Hepatocyte (in vitro differentiated cells): Measurements from ENCODE around the gene RGPD8. TPM values are rescaled to one million over a fixed set of nuclear protein-coding genes. Genes with fewer than 3 reads are reported as not detected.
"Not testable (repeated sequence)": the region's sequence is repeated elsewhere in the genome, so short reads cannot be mapped to it uniquely, and the experiment has no call there.

Experiments used
- DNase-seq: peaks from one replicate; pipeline ENCODE4 v3.0.0-alpha.2; 2016; ENCODE audit warnings: low spot score
- H2AFZ ChIP-seq: fragments of 200-600 bp; sonication (generic); 2 replicates; pipeline ENCODE4 v1.6.0; 2016; ENCODE audit warnings: antibody characterized with exemption, mild to moderate bottlenecking
- H3K27ac ChIP-seq: fragments of 200-600 bp; sonication (generic); 2 replicates; pipeline ENCODE4 v1.5.1; 2016; ENCODE audit warnings: mild to moderate bottlenecking
- H3K27me3 ChIP-seq: fragments of 200-600 bp; sonication (generic); 2 replicates; pipeline ENCODE4 v1.6.1; 2016
- H3K36me3 ChIP-seq: fragments of 200-600 bp; sonication (generic); replicated peaks from 2 replicates; pipeline ENCODE4 v1.5.1; 2016; ENCODE audit warnings: low read depth; ENCODE audit not compliant: insufficient read depth
- H3K4me1 ChIP-seq: fragments of 200-600 bp; sonication (generic); 2 replicates; pipeline ENCODE4 v1.5.1; 2016; ENCODE audit warnings: mild to moderate bottlenecking, moderate library complexity; ENCODE audit not compliant: insufficient read depth
- H3K4me2 ChIP-seq: fragments of 200-600 bp; sonication (generic); 2 replicates; pipeline ENCODE4 v1.6.0; 2016
- H3K4me3 ChIP-seq: fragments of 200-600 bp; sonication (generic); 2 replicates; pipeline ENCODE4 v1.5.1; 2016; ENCODE audit warnings: mild to moderate bottlenecking
- H3K79me2 ChIP-seq: fragments of 200-600 bp; sonication (generic); 2 replicates; pipeline ENCODE4 v1.6.0; 2017; ENCODE audit warnings: mild to moderate bottlenecking
- H3K9me2 ChIP-seq: fragments of 200-600 bp; sonication (generic); replicated peaks from 2 replicates; pipeline ENCODE4 v1.6.0; 2017; ENCODE audit warnings: mild to moderate bottlenecking; ENCODE audit not compliant: insufficient read depth
- H3K9me3 ChIP-seq: fragments of 200-600 bp; sonication (generic); 2 replicates; pipeline ENCODE4 v1.5.1; 2016; ENCODE audit warnings: low read depth, mild to moderate bottlenecking
- H4K20me1 ChIP-seq: fragments of 200-600 bp; sonication (generic); 2 replicates; pipeline ENCODE4 v1.6.0; 2016; ENCODE audit warnings: mild to moderate bottlenecking; ENCODE audit not compliant: insufficient read depth, poor library complexity, severe bottlenecking
- EZH2phosphoT487 ChIP-seq: fragments of 200-600 bp; sonication (generic); IDR thresholded peaks from one replicate; pipeline ENCODE4 v1.6.1; 2018; ENCODE audit warnings: antibody characterized with exemption, mild to moderate bottlenecking, low read depth, moderate library complexity; ENCODE audit not compliant: unreplicated experiment, severe bottlenecking
- WGBS: methylation state at CpG from one replicate; pipeline ENCODE4 v1.1.6; 2016; ENCODE audit warnings: low lambda C conversion rate; ENCODE audit errors: missing lambda C conversion rate; 5-methylcytosine and 5-hydroxymethylcytosine counted together
- polyA plus RNA-seq: library from polyadenylated mRNA; unstranded; fragments of >200 nt; fragmentation: Nextera tagmentation; extraction: Ambion mirVana; gene quantifications from 2 replicates; pipeline ENCODE4 v1.2.1, GENCODE V29; 2016
- total RNA-seq: library from RNA; depleted of rRNA; stranded (reverse); fragments of >200 nt; gene quantifications from 2 replicates; pipeline ENCODE4 v1.2.3, GENCODE V29; 2014
- TF ChIP-seq, protein P1 (sequence below): fragments of 200-600 bp; sonication (generic); IDR thresholded peaks from 2 replicates; pipeline ENCODE4 v1.5.1; 2016; ENCODE audit warnings: antibody characterized with exemption, mild to moderate bottlenecking; ENCODE audit not compliant: poor library complexity

Gene RGPD8
- total RNA-seq (12.2 and 17.4 TPM in 2 replicates), polyA plus RNA-seq (1.0 and 1.1 TPM in 2 replicates)

GRCh38 chr2:112433480-112433879, at the start of gene RGPD8:
TSS of gene RGPD8 (minus strand) at chr2:112433645. CDS start at chr2:112433453, 192 bp downstream.
- peak within 1 kb of the TSS; percentile 78 for H2AFZ ChIP-seq
- WGBS = 0% methylated on average over 17 of the region's 26 CpGs
- H3K9me3 ChIP-seq, H3K27ac ChIP-seq, H3K9me2 ChIP-seq, H3K27me3 ChIP-seq, H3K4me1 ChIP-seq, H3K79me2 ChIP-seq, H4K20me1 ChIP-seq, H3K4me3 ChIP-seq, H3K36me3 ChIP-seq: not testable (repeated sequence)
- H3K4me2 ChIP-seq = peak within 1 kb of the TSS; percentile 73
- DNase-seq = peak; percentile 94
- TF ChIP-seq, protein P1, sequence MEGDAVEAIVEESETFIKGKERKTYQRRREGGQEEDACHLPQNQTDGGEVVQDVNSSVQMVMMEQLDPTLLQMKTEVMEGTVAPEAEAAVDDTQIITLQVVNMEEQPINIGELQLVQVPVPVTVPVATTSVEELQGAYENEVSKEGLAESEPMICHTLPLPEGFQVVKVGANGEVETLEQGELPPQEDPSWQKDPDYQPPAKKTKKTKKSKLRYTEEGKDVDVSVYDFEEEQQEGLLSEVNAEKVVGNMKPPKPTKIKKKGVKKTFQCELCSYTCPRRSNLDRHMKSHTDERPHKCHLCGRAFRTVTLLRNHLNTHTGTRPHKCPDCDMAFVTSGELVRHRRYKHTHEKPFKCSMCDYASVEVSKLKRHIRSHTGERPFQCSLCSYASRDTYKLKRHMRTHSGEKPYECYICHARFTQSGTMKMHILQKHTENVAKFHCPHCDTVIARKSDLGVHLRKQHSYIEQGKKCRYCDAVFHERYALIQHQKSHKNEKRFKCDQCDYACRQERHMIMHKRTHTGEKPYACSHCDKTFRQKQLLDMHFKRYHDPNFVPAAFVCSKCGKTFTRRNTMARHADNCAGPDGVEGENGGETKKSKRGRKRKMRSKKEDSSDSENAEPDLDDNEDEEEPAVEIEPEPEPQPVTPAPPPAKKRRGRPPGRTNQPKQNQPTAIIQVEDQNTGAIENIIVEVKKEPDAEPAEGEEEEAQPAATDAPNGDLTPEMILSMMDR = peak; percentile 66

- Histone ChIP-seq H3K4me3 (peak overlapping the region; percentile 84), H3K27ac (peak overlapping the region; percentile 90), H3K9me2 (no peaks in the 10 kb centered on the region), H3K36me3 (no peaks in the 10 kb centered on the region), H3K4me2 (peak overlapping the region; percentile 88), H3K79me2 (peaks cover 43% of the 10 kb centered on the region), H3K27me3 (no peaks in the 10 kb centered on the region), H2AFZ (peak overlapping the region; percentile 96), H4K20me1 (no peaks in the 10 kb centered on the region), H3K9me3 (no peaks in the 10 kb centered on the region), H3K4me1 (peaks cover 8% of the 10 kb centered on the region)
- TF ChIP-seq, protein P1 = no peak
- 7% methylated on average over 10 of the region's 10 CpGs for WGBS
- peak; percentile 46 for DNase-seq
Measured at GRCh38 chr2:112483042-112483473, 49.6 kb upstream of the RGPD8 start.

DNA sequence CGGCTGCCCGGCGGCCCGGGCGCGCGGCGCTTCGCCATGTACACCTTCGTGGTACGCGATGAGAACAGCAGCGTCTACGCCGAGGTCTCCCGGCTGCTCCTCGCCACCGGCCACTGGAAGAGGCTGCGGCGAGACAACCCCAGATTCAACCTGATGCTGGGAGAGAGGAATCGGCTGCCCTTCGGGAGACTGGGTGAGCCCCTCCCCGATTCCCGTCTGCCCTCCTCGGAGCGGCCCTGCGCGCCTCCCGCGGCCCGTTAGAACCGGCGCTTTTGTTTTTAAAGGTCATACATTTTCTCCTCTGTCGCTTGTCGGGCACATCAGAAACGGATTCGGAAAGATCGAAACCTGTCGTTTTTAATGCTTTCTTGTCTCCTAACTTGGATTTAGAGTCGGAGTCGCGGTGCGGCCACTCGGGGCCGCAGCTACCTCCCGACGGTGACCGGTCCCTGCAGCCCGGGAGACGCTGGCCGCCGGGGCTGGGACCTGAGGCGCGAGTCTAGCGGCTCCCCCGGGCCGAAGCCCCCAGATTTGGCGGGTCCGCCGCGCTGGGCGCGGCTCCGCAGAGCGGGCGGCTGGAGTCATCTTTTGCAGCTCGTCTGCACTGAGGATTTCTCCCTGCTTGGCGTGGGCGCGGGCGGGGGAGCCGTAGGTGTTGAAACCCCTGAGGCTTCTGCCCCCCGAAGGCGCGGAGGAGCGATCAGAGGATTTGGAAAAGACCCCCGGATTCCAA, 49.0 kb upstream of the RGPD8 start:
- TF ChIP-seq, protein P1 = no peak
- H3K27ac ChIP-seq = peak overlapping the region; percentile 90
- no peaks in the 10 kb centered on the region for H3K27me3 ChIP-seq
- peak overlapping the region; percentile 96 for H2AFZ ChIP-seq
- H3K4me2 ChIP-seq = peak overlapping the region; percentile 88
- under 1% methylated on average over 66 of the region's 77 CpGs for WGBS
- DNase-seq = peak; percentile 50
- H3K9me2 ChIP-seq = no peaks in the 10 kb centered on the region
- peaks cover 40% of the 10 kb centered on the region for H3K79me2 ChIP-seq
- no peaks in the 10 kb centered on the region for H3K36me3 ChIP-seq
- H4K20me1 ChIP-seq = no peaks in the 10 kb centered on the region
- peak overlapping the region; percentile 84 for H3K4me3 ChIP-seq
- H3K4me1 ChIP-seq = peaks cover 8% of the 10 kb centered on the region
- H3K9me3 ChIP-seq = no peaks in the 10 kb centered on the region

GRCh38 chr2:112481528-112482233, 48.2 kb upstream of the RGPD8 start, which contains the start of gene TTL:
TSS of gene TTL (plus strand) at chr2:112482156. CDS start at chr2:112482345, 189 bp downstream.
- no peak for TF ChIP-seq EZH2phosphoT487
- TF ChIP-seq, protein P1 = no peak
- Histone ChIP-seq H3K4me3 (peak within 1 kb of the TSS; percentile 100), H3K4me1 (peaks cover 8% of the 10 kb centered on the region), H3K4me2 (peak within 1 kb of the TSS; percentile 94), H2AFZ (peak within 1 kb of the TSS; percentile 96), H3K27ac (peak within 1 kb of the TSS; percentile 92), H3K79me2 (peaks cover 34% of the 10 kb centered on the region), H4K20me1 (no peaks in the 10 kb centered on the region), H3K36me3 (no peaks in the 10 kb centered on the region), H3K9me3 (no peaks in the 10 kb centered on the region), H3K9me2 (no peaks in the 10 kb centered on the region), H3K27me3 (no peaks in the 10 kb centered on the region)
- peak; percentile 93 for DNase-seq
- WGBS = 2% methylated on average over 27 of the region's 82 CpGs
